HepG2 (cell line): ENCODE data around the gene CPLX3. TPM values are rescaled to one million over a fixed set of nuclear protein-coding genes. Genes with fewer than 3 reads are reported as not detected.

Experiments
- FOXC1 ChIP-seq: sonication (generic); formaldehyde crosslinking; IDR thresholded peaks from 2 replicates; pipeline ENCODE4 v1.8.0; 2022; ENCODE audit warnings: mild to moderate bottlenecking, missing genetic modification reagents, borderline replicate concordance
- HMGXB3 ChIP-seq: sonication (generic); formaldehyde crosslinking; IDR thresholded peaks from 2 replicates; pipeline ENCODE4 v1.4.0; 2020; ENCODE audit warnings: missing genetic modification reagents, borderline replicate concordance
- ISL2 ChIP-seq: sonication (generic); formaldehyde crosslinking; IDR thresholded peaks from 2 replicates; pipeline ENCODE4 v1.5.0; 2020; ENCODE audit warnings: missing genetic modification reagents
- RAD21 ChIP-seq: fragments of 450-650 bp; formaldehyde crosslinking; IDR thresholded peaks from 2 replicates; pipeline ENCODE4 v1.5.0; 2020; ENCODE audit warnings: mild to moderate bottlenecking
- SAP130 ChIP-seq: IDR thresholded peaks from 2 replicates; pipeline ENCODE4 v1.6.1; 2016; ENCODE audit warnings: low read depth
- SRF ChIP-seq: IDR thresholded peaks from 2 replicates; pipeline ENCODE4 v1.6.1; 2011; ENCODE audit warnings: mild to moderate bottlenecking, low read depth, low read length, moderate library complexity
- SRSF9 ChIP-seq: fragments of 200-400 bp; formaldehyde crosslinking; IDR thresholded peaks from 2 replicates; pipeline ENCODE4 v1.6.1; 2018; ENCODE audit warnings: borderline replicate concordance, mild to moderate bottlenecking, low read depth, low read length; ENCODE audit not compliant: insufficient read depth, poor library complexity, severe bottlenecking
- TRIM24 ChIP-seq: sonication (generic); formaldehyde crosslinking; IDR thresholded peaks from 2 replicates; pipeline ENCODE4 v1.8.0; 2022; ENCODE audit warnings: mild to moderate bottlenecking, missing genetic modification reagents
- ZBTB1 ChIP-seq: sonication (generic); formaldehyde crosslinking; IDR thresholded peaks from 2 replicates; pipeline ENCODE4 v1.4.0; 2020; ENCODE audit warnings: missing genetic modification reagents, borderline replicate concordance
- ZBTB49 ChIP-seq: sonication (generic); formaldehyde crosslinking; IDR thresholded peaks from 2 replicates; pipeline ENCODE4 v1.4.0; 2020; ENCODE audit warnings: missing genetic modification reagents, borderline replicate concordance
- ZMYM4 ChIP-seq: sonication (generic); formaldehyde crosslinking; IDR thresholded peaks from 2 replicates; pipeline ENCODE4 v1.8.1; 2023; ENCODE audit warnings: mild to moderate bottlenecking, missing genetic modification reagents
- ZNF430 ChIP-seq: sonication (generic); formaldehyde crosslinking; IDR thresholded peaks from 2 replicates; pipeline ENCODE4 v1.9.0; 2021; ENCODE audit warnings: mild to moderate bottlenecking, missing genetic modification reagents
- ZSCAN30 ChIP-seq: sonication (generic); formaldehyde crosslinking; IDR thresholded peaks from 2 replicates; pipeline ENCODE4 v1.5.0; 2020; ENCODE audit warnings: mild to moderate bottlenecking, missing genetic modification reagents
- polyA plus RNA-seq, 8 experiments: library from polyadenylated mRNA; depleted of rRNA in 3 of 8; stranded (reverse) in 7 of 8; unstranded in 1 of 8; fragments of >200 nt; fragmentation: Illumina TruSeq in 4 of 8; extraction: Trizol in 4 of 8; gene quantifications; 2 replicates each; pipeline versions ENCODE4 v1.2.1 to v1.2.3, GENCODE V29; 2011 to 2016; ENCODE audit warnings: low read depth in 4 of 8, missing spikeins in 1 of 8, mixed read lengths in 1 of 8; ENCODE audit not compliant: insufficient read depth in 1 of 8
- total RNA-seq, 5 experiments: library from RNA; depleted of rRNA; stranded (reverse); fragments of >200 nt; fragmentation: Illumina TruSeq; extraction: Trizol; gene quantifications; 2 replicates each; pipeline ENCODE4 v1.2.3, GENCODE V29; 2016; ENCODE audit warnings: low read depth in 1 of 5
- TF ChIP-seq, protein P1 (sequence below): sonication (generic); formaldehyde crosslinking; IDR thresholded peaks from 2 replicates; pipeline ENCODE4 v1.4.0; 2020; ENCODE audit warnings: mild to moderate bottlenecking, missing genetic modification reagents
- TF ChIP-seq, protein P2 (sequence below): sonication (generic); formaldehyde crosslinking; IDR thresholded peaks from 2 replicates; pipeline ENCODE4 v1.8.1; 2023; ENCODE audit warnings: mild to moderate bottlenecking, missing genetic modification reagents, borderline replicate concordance
- TF ChIP-seq, protein P3 (sequence below): sonication (generic); formaldehyde crosslinking; IDR thresholded peaks from 2 replicates; pipeline ENCODE4 v1.4.0; 2020; ENCODE audit warnings: mild to moderate bottlenecking, missing genetic modification reagents
- TF ChIP-seq, protein P4 (sequence below): sonication (generic); formaldehyde crosslinking; conservative IDR thresholded peaks from 2 replicates; pipeline ENCODE4 v1.4.0; 2020; ENCODE audit warnings: missing genetic modification reagents
- TF ChIP-seq, protein P5 (sequence below): sonication (generic); formaldehyde crosslinking; IDR thresholded peaks from 2 replicates; pipeline ENCODE4 v1.8.0; 2022; ENCODE audit warnings: low read depth, missing genetic modification reagents

The CPLX3 gene
- total and polyA plus RNA-seq, 2 of the 13 experiments (the other 11 are each of a cell fraction or from before 2014, with no cell fraction given): not detected

- TF ChIP-seq HMGXB3 (CRISPR knock-in tag): no peak
- no peak for TF ChIP-seq ZSCAN30 (CRISPR knock-in tag)
- TF ChIP-seq TRIM24 (CRISPR knock-in tag): no peak
- TF ChIP-seq RAD21: peak; percentile 46; the same call in 1 of the 2 replicates
- TF ChIP-seq SRF: no peak
- TF ChIP-seq, protein P1, sequence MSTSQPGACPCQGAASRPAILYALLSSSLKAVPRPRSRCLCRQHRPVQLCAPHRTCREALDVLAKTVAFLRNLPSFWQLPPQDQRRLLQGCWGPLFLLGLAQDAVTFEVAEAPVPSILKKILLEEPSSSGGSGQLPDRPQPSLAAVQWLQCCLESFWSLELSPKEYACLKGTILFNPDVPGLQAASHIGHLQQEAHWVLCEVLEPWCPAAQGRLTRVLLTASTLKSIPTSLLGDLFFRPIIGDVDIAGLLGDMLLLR (CRISPR knock-in tag): no peak
- no peak for TF ChIP-seq ZMYM4 (CRISPR knock-in tag)
- TF ChIP-seq, protein P2, sequence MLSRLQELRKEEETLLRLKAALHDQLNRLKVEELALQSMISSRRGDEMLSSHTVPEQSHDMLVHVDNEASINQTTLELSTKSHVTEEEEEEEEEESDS (CRISPR knock-in tag): no peak
- TF ChIP-seq, protein P3, sequence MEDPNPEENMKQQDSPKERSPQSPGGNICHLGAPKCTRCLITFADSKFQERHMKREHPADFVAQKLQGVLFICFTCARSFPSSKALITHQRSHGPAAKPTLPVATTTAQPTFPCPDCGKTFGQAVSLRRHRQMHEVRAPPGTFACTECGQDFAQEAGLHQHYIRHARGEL (CRISPR knock-in tag): no peak
- TF ChIP-seq FOXC1 (CRISPR knock-in tag): peak; percentile 48; the same call in 1 of the 2 replicates
- TF ChIP-seq ISL2 (CRISPR knock-in tag): no peak
- no peak for TF ChIP-seq ZBTB49
- TF ChIP-seq ZNF430: no peak
- TF ChIP-seq SAP130 (CRISPR knock-in tag): peak; percentile 67; the same call in 1 of the 2 replicates
- no peak for TF ChIP-seq ZBTB1 (CRISPR knock-in tag)
- TF ChIP-seq, protein P4, sequence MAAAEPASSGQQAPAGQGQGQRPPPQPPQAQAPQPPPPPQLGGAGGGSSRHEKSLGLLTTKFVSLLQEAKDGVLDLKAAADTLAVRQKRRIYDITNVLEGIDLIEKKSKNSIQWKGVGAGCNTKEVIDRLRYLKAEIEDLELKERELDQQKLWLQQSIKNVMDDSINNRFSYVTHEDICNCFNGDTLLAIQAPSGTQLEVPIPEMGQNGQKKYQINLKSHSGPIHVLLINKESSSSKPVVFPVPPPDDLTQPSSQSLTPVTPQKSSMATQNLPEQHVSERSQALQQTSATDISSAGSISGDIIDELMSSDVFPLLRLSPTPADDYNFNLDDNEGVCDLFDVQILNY (CRISPR knock-in tag): no peak
- TF ChIP-seq SRSF9: no peak
- TF ChIP-seq, protein P5, sequence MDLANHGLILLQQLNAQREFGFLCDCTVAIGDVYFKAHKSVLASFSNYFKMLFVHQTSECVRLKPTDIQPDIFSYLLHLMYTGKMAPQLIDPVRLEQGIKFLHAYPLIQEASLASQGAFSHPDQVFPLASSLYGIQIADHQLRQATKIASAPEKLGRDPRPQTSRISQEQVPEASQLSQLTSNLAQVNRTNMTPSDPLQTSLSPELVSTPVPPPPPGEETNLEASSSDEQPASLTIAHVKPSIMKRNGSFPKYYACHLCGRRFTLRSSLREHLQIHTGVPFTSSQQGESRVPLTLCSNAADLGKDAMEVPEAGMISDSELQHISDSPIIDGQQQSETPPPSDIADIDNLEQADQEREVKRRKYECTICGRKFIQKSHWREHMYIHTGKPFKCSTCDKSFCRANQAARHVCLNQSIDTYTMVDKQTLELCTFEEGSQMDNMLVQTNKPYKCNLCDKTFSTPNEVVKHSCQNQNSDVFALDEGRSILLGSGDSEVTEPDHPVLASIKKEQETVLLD (CRISPR knock-in tag): no peak
Observed at GRCh38 chr15:74817370-74817737, 9.1 kb upstream of the CPLX3 start (continued).
